Measurements from ENCODE around the gene COX7B2. TPM values are rescaled to one million over a fixed set of nuclear protein-coding genes. Genes with fewer than 3 reads are reported as not detected.

Gene COX7B2
- polyA plus RNA-seq, 3 donors, result not detected

- WGBS, 3 donors, result 78 to 92% (median 86%) methylated on average over 1 of the region's 1 CpG
- H3K27ac ChIP-seq (ENCODE audit: low read depth, low read length), result no peak overlapping the region
Measured at GRCh38 chr4:46817806-46818205, 91.2 kb downstream of the COX7B2 start.

- no peak overlapping the region for H3K27ac ChIP-seq (ENCODE audit: low read depth, low read length)
- 84 to 94% (median 92%) methylated on average over 21 to 24 of the region's 24 CpGs for WGBS, 3 donors
Measured at GRCh38 chr4:46804781-46805413, 104.1 kb downstream of the COX7B2 start.

- H3K27ac ChIP-seq (ENCODE audit: low read depth, low read length), result no peak overlapping the region
- 28 to 50% (median 49%) methylated on average over 6 of the region's 6 CpGs for WGBS, 3 donors
Measured at GRCh38 chr4:46793036-46793435, 116.0 kb downstream of the COX7B2 start.

- no peak overlapping the region for H3K27ac ChIP-seq (ENCODE audit: low read depth, low read length)
- WGBS, 3 donors, result 90 to 95% (median 95%) methylated on average over 25 of the region's 25 CpGs
Measured at GRCh38 chr4:46781434-46782092, 127.5 kb downstream of the COX7B2 start.

GRCh38 chr4:46765465-46765864 lies 143.6 kb downstream of the COX7B2 start:
- no peak overlapping the region for H3K27ac ChIP-seq (ENCODE audit: low read depth, low read length)
- 86 to 90% (median 89%) methylated on average over 2 of the region's 2 CpGs for WGBS, 3 donors

GRCh38 chr4:46730075-46730474 lies 179.0 kb downstream of the COX7B2 start:
- no peak overlapping the region for H3K27ac ChIP-seq (ENCODE audit: low read depth, low read length)
- 52 to 72% (median 66%) methylated on average over 3 of the region's 3 CpGs for WGBS, 3 donors

GRCh38 chr4:46720055-46720454 lies 189.0 kb downstream of the COX7B2 start:
- H3K27ac ChIP-seq (ENCODE audit: low read depth, low read length), result no peak overlapping the region
- WGBS, 3 donors, result 26 to 63% (median 39%) methylated on average over 1 of the region's 1 CpG

- WGBS, 3 donors, result 68 to 82% (median 73%) methylated on average over 1 of the region's 1 CpG
- H3K27ac ChIP-seq (ENCODE audit: low read depth, low read length), result no peak overlapping the region
Measured at GRCh38 chr4:46717950-46718349, 191.1 kb downstream of the COX7B2 start.

- 57 to 74% (median 58%) methylated on average over 3 of the region's 3 CpGs for WGBS, 3 donors
- no peak overlapping the region for H3K27ac ChIP-seq (ENCODE audit: low read depth, low read length)
Measured at GRCh38 chr4:46715468-46715867, 193.6 kb downstream of the COX7B2 start.

GRCh38 chr4:46698891-46699290 lies 210.2 kb downstream of the COX7B2 start:
- 94 to 96% (median 94%) methylated on average over 15 to 16 of the region's 16 CpGs for WGBS, 3 donors
- no peak overlapping the region for H3K27ac ChIP-seq (ENCODE audit: low read depth, low read length)

Other genes with a start within 250 kb of the COX7B2 start
- not detected for gene GABRA4, start 84.3 kb upstream of the COX7B2 start, polyA plus RNA-seq
- gene GABRB1, start 122.3 kb upstream of the COX7B2 start, polyA plus RNA-seq, result under 1 TPM in 1 of 3 donors, not detected in 2; 0.22 TPM

Measured in adipose tissue (tissue), 3 donors.